DMS53 (cell line): Measurements from ENCODE around the gene OVAAL.

Experiments
- DNase-seq: peaks from one replicate; lab custom pipeline; 2025; lab: John Stamatoyannopoulos, UW

The OVAAL gene

DNA sequence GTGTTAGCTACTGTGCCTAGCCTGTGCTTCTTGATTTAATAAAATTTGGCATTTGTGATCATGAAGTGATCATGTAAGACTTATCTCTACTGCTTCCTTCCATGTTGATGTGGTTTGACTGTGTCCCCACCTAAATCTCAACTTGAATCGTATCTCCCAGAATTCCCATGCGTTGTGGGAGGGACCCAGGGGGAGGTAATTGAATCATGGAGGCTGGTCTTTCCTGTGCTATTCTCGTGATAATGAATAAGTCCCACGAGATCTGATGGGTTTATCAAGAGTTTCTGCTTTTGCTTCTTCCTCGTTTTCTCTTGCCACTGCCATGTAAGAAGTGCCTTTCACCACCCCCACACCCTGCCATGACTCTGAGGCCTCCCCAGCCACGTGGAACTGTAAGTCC lies at the start of gene OVAAL:
OVAAL (plus strand) TSS at position 301 of the 400 bp plus-strand sequence.
- no peak for DNase-seq

DNA sequence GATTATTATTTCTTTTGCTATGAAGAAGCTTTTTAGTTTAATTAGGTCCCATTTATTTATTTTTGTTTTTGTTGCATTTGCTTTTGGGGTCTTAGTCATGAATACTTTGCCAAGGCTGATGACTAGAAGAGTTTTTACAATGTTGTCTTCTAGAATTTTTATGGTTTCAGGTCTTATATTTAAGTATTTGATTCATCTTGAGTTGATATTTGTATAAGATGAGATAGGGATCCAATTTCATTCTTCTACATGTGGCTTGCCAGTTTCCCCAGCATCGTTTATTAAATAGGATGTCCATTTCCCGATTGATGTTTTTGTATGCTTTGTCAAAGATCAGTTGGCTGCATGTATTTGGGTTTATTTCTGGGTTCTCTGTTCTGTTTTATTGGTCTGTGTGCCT lies 47.9 kb upstream of the OVAAL start:
- DNase-seq = no peak

DNA sequence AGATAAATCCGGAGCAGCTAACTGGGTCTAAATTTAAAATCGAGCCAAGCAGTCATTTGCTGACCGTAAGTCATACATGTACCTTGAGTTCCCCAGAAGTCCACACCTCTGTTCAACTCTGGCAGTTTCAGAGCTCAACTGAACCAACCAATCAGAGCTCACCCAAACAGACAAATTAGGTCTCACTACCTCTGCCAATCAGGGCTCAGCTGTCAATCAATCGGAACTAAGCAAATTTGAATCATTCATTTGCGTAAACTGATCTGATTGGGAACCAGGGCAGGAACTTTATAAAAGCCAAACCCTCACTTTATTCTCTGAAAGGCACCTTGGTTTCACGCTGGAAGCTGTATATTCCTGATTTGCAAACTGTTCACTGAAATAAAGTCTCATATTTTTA lies 45.2 kb upstream of the OVAAL start:
- no peak for DNase-seq

DNA sequence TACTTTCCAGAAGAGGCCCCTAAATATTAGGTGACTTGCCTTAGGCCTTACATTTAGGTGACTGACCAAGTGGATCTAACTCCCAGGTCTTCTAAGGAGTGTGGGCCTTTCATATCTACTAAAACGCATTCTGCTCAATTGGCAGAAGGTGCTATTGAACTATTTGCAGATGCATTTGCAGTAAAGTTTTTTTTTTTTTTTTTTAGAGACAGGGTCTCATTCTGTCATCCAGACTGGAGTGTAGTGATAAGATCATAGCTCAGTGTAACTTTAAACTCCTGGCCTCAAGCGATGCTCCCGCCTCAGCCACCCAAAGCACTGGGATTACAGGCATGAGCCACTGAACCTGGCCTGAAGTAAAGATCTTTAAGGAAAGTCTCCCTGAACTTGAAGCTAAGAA lies 43.4 kb upstream of the OVAAL start:
- no peak for DNase-seq

DNA sequence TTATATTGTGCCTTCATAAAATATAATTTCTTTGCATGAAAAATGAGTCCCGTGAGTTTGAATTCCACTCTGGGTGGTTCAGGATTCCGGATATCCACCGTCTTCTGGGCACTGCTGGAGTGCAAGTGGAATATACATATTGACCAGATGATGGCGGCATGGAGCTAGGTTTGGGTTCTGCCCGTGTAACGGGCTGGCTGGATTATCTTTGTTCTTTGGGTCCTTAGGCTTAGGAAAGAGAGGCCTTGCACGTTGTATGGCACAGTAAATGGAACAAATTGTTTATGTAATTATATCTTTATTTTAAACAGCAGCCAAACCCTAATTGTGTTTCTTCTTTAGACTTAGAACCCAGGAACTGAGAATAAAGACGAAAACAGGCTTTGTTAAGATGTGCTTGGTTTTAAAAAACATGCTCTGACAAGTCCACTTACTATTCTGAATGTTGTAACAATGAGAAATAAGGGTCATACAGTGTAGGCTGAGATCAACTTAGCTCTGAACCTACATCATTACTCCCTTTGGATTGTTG lies 42.8 kb upstream of the OVAAL start:
- DNase-seq = peak; percentile 87

DNA sequence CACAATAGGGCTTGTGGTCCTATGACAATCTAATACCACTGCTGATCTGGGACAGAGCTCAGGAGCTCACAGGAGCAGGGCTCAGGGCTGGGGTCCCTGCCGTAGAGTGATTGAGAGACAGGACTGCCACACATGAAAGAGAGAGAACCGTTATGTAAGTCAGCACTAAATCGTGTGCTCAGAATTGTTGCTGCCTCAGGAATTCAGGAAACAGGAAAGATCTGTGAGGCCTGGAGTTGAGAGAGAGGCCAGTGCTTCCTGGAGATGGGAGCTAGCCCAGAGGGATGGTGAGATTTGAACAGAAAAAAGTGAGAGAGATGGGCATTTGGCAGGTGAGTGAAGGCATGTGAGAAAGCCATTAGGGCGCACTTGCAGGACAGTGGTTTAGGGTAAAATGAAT lies 38.9 kb upstream of the OVAAL start:
- no peak for DNase-seq

DNA sequence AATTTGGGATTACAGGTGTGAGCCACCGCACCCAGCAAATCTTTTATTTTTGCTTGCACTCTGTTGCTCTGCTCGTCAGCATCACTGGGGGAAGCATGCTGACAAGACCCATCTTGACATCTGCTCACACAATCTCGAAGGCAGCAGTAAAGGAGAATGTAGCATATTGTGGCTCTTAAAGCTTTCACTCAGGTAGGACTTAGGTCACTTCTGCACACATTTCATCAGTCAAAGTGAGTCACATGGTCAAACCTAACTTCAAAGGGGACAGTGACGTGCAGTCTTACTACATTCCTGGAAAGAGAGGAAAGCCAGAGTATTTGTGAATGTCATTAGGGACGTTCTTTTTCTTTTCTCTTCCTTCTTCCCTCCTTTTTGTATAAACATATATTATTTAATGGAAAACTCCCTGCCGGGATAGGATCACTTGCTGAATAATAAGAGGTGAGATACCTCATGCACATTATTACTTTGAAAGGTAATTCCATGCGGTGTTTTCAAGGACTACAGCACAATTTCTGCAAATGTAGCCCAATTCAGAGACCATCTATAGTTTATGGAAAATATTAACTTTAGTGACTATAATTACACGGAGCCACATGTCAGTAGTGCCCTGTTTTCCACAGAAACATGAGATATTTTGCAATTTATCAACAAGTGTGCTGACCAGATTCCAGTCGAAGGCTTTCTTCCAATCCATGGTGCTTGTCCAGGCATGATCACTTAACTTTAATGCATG lies 37.1 kb upstream of the OVAAL start:
- no peak for DNase-seq

DNA sequence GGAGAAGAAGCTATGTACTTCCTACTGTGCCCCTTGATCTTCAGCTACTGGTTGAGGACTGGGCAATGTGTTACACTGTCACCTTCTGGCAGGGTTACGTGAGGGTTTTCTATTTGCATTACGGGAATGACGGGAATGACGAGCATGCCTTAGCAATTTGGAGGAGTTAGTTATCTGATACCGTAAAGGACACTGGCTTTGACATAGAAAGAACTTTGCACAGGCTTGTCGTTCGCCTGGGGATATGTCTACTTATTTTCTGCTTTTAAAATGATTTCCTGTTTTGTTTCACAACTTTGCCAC lies 36.6 kb upstream of the OVAAL start:
- no peak for DNase-seq

DNA sequence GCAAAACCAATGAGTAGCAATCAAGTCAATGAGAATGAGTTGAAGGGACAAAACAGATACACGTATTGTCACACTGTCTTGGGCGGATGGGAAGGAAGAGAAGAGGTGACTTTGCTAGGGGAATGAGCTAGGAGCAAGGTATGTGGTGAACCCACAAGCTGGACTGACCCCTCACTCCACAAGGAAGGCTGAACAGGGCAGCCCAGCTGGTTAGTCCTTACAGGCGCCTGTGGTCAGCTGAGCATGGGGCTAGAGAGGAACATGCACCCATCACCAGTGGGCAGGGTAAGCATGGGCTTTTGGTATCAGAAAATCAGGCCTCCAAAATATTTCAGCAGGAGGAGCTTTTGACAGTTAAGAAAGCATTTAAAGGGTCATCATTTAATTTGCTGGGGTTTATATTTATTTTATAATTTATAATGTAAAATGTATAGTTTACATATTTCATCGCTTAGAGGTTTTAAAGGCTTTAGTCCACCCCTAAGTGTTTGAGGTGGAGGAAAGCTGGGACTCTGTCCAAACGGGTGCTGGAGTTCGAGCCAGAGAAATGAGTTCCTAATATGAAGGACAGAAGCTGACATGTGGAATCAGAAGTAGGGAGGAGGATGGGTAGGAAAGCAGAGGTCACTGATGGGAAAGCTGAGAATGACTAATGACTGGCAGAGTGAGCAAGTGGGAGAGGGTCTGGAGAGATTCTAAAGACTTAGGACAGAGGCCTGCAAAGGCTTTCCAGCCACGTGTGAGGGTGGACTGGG lies 34.4 kb upstream of the OVAAL start:
- no peak for DNase-seq

DNA sequence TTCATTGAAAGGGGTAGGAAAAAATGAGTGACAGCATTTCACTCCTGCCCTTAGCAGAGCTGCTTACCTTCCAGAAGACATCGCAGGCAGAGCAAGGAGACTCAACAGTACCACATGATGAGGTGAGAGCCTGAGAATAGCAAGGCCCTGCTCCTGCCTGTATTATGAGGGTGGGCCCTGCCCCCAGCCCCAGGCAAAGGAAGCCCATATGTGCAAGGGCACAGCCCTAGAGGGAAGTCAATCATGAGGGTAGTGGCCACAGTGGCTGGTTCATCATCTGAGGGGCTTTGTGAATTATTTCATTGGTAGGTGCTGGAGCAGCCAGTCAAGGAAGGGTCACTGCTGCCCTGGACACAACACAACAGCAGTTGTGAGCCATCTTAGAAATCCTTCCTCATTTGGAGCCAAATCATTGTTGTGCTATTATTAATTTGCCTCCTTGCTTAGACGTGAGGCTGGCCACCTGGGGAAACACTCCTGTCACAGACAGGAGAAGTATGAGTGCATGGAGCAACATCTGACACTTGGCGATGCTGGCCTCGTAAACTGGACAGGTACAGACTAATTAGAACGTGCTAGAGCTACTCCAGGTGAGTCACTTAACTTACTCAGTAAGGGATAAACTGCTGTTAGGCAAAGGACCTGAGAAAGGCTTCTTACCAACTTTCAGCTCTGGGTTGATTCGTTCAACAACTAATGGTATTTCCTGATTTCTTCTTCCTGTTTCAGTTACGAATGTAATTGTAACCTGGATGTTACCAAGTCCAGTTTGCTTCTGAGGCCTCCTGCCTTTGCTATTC lies 33.6 kb upstream of the OVAAL start:
- DNase-seq = no peak

DNA sequence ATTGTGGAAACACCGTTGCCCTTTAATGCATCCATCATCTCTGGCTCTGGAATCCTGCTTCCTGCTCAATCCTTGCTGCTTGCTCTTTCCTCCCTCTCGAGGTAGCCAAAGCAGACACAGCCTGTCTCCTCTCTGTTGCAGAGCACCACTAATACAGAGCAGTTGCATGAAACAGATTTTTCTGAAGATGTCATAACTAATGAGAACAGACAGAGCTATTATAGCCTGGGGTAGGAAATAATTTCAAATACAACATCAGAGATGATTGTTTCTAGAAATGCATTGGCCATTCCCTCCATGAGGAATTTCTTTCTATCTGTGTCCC lies 33.1 kb upstream of the OVAAL start:
- DNase-seq = no peak

DNA sequence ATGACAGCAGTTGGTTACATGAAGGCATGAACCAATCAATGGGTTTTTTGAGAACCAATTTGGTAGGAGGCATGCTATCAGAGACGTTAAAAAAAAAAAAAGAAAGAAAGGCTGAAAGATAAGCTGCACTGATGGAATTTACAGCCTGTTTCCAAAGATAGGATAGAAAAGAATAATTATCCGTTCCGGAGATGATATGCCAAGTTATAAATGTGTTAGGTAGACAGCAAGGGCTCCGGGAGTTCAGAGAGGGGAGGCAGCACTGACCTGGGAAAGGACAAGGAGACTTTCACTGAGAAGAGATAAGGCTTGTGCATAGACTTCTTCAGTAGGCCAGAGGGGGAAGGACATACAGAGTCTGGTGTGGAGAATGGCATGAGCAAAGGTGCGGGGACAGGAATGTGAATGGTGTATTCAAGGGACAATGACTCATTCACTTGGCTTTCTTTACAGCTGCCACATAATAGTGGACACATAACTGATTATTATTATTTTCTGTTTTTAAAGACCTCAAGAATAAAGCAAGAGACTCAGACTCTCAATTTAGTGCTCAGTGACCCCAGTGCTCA lies 31.6 kb upstream of the OVAAL start:
- peak; percentile 25 for DNase-seq

DNA sequence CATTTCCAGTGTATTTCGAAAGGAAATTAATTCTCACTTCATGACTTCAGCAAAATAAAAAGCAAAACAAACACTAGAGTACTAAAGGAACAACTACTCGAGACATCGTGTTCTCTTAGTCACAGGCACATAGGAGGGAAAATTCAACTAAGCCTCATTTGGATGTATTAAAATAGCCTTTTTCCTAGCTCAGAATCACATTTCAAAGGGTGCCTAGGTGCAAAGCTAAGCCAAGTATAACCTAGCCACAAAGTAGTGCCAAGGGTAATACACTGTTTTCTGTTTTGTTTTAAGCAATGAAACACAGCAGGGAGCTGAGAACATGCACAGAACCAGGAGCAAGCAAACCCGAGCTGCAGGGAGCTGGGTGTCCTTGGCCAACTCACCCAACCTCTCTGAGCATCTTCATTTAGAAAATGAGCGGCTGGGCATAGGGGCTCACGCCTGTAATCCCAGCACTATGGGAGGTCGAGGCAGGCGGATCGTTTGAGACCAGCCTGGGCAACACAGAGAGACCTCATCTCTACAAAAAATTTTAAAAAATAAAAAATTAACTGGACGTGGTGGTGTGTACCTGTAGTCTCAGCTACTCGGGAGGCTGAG lies 29.8 kb upstream of the OVAAL start:
- DNase-seq = no peak

DNA sequence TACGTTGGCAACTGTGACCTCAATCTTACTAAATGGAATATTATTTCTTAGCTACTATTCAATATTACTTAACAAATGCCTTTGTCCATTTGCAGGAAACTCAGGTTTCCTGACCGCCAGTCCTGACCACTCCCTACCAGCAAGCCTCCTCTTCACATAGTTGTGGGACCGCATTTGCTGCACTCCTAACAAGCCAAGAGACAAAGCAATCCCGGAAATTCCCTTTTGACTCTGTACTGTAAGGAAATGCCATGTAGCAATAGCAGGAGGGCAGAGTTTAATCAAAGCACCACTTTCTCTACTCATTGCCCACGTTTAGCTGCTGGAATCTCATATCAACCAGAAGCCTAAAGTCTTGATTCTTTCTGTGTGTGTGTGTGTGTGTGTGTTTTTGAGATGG lies 28.3 kb upstream of the OVAAL start:
- DNase-seq = peak; percentile 58

DNA sequence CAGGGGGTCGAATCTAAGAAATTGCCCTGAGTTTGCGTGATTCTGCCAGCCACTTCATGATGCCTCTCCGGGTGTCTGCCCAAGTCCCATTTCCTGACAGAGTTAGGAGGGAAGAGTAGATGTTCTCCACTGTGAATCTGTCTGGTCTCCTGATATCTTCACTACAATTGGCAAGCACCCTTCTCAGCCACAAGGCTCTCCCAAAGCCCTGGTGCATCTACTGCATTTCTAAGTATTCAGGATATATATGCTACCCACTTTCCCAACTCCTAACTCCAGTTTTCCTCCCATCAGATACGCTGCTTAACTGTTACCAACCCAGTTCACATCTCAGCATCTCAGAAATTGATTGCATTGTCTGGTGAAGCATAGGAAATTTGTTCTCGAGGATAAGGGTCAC lies 25.9 kb upstream of the OVAAL start:
- no peak for DNase-seq

DNA sequence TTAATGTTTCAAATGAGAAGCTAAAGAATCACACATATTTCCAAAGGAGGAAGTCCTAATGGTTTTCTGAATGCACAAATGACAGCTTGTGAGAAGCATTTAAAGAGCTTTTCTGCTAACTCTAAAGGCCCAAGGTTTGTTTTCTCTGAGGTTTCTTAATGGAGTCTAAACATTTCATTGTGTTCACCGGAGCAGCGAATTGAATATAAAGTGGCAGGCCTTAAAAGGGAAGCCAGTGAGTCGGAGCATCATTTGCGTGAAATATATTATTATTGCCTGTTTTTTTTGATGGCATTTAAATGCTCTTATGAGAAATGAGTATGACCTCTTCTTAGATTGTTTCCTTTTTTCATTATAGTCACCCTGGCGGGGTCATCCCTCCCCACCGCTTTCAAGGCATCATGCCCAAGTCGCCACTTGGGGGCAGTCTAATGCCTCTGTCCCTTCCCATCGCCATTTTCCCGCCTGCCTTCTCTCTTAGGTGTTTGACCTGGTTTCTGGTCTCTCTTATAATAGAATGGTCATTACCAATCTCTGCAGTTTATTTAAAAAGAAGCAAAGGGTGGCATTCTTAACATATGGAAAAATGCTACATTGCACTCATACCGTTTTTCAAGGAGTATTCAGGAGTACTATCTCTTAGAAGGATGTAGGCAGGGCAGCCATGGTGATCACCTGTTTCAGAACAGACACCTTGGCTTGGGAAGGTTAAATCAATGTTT lies 25.3 kb upstream of the OVAAL start:
- peak; percentile 90 for DNase-seq

DNA sequence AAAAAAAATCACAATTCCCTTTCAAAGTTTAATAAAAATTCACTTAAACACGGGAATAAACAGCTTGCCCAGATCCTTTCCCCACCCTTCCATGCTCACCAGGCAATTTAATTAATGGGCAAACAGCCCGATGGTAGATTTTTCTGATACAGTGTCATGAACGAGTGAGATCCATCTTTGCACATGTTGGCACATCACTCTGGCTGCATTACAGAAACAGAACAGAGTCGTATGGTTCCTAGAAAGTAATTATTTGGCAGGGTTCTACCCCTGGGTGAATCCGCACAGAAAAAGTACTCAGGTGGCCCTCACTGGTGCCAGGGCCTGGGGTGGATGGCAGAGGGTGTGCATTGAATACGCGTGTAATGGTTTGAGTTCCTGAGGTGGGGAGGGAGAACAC lies 24.6 kb upstream of the OVAAL start:
- no peak for DNase-seq

DNA sequence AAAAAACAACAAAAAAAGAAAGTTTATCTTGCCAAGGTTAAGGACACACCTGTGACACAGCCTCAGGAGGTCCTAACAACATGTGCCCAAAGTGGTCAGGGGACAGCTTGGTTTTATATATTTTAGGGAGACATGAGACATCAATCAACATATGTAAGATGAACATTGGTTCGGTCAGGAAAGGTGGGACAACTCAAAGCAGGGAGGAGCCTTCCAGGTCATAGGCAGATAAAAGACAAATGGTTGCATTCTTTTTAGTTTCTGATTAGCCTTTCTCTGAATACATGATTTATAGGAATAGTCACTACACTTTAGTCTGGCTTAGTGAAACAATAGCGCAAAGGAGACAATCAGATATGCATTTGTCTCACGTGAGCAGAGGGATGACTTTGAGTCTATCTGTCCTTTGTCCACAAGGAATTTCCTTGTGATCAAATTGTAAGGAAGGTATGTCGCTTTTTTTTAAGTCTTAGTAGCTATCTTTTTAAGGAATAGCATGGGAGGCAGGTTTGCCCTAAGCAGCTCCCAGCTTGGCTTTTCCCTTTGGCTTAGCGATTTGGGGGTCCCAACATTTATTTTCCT lies 23.3 kb upstream of the OVAAL start:
- no peak for DNase-seq

DNA sequence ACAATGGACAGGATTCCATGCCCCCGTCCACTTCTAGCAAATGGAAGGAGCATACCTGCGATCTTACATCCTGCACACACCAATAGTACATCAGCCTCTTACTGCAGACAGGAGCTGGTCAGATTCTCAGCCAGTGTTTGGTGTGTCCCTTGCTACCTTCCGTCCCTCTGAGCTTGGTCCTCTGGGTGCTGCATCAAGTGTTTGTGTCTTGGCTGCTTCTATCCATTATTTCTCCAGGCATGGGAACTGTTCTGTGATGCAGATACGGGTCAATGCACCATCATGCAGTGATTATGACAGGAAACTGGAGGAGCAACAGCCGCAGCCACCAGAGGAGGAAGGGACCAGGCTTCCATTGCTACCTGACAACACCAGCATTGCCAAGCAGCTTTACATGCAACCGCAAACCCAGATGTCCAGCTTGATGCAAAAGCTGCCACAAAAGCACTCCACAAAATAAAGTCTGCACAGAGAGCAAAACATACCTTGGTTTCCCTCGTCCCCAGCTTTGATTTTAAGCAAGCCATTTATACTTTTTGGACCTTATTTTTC lies 21.9 kb upstream of the OVAAL start:
- DNase-seq = no peak

DNA sequence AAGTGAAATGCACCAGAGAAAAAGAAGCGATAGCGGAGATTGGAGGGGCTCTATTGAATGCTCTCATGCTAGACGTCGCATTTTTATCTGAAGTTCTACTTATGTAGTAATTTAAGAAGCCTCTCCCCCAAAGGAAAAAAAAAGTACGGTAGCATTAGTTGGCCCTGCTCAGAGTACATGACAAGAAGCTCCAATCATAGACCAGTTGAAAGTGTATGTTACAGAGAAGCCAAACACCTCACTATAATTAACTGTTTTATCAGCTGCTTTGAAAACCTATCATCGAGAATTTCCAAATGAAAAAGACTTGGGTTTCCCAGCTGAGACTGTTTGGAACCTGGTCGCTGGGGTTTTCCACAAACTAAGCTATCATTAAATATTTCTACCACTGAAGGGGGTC lies 19.6 kb upstream of the OVAAL start:
- DNase-seq = no peak
